H1 (cell line): Measurements from ENCODE around the gene WDR7. TPM values are rescaled to one million over a fixed set of nuclear protein-coding genes. Genes with fewer than 3 reads are reported as not detected.

ENCODE experiments used
- SAP30 ChIP-seq: fragments of 300-600 bp; sonication (generic); IDR thresholded peaks from 2 replicates; pipeline ENCODE4 v1.7.1; 2012; ENCODE audit warnings: low read length, moderate library complexity, mild to moderate bottlenecking, inconsistent platforms; ENCODE audit not compliant: insufficient read depth, insufficient replicate concordance
- polyA plus RNA-seq, 7 experiments: library from polyadenylated mRNA; depleted of rRNA in 3 of 7; stranded (reverse) in 5 of 7; unstranded in 2 of 7; fragments of >200 nt in 5 of 7; fragments of 200-250 nt in 2 of 7; gene quantifications; 1 replicate in 5 of 7; 2 replicates in 1 of 7; 4 replicates in 1 of 7; pipeline versions ENCODE4 v1.2.1 to v1.2.3, GENCODE V29; 2011 to 2013; ENCODE audit warnings: missing spikeins in 2 of 7, mixed read lengths in 2 of 7
- total RNA-seq: library from RNA; stranded (reverse); fragmentation: NEBNext Ultra II Directional; extraction: Animal tissue kit (Norgen Biotek cat#: 25700); gene quantifications from 2 replicates; pipeline ENCODE4 v1.2.1, GENCODE V29; 2021

WDR7 gene
- total and polyA plus RNA-seq, 2 of the 8 experiments (the other 6 are each of a cell fraction or from before 2014, with no cell fraction given) = 5.5 to 15.2 TPM

GRCh38 chr18:57030417-57030816, 379.3 kb downstream of the WDR7 start (continued):
- no peak for TF ChIP-seq SAP30
- TF ChIP-seq, all 59 proteins: peak for 0
